HepG2 (cell line): ENCODE measurements around the gene ATG4D. TPM values are rescaled to one million over a fixed set of nuclear protein-coding genes. Genes with fewer than 3 reads are reported as not detected.

Experiments
- FIP1L1 ChIP-seq: fragments of 200-400 bp; formaldehyde crosslinking; IDR thresholded peaks from 2 replicates; pipeline ENCODE4 v1.6.1; 2018; ENCODE audit warnings: low read depth, mild to moderate bottlenecking, low read length, moderate library complexity, borderline replicate concordance; ENCODE audit not compliant: insufficient read depth
- FOSL2 ChIP-seq: sonication (generic); formaldehyde crosslinking; IDR thresholded peaks from 2 replicates; pipeline ENCODE4 v1.4.0; 2020; ENCODE audit warnings: missing genetic modification reagents
- GZF1 ChIP-seq: sonication (generic); formaldehyde crosslinking; IDR thresholded peaks from 2 replicates; pipeline ENCODE4 v1.5.1; 2020; ENCODE audit warnings: mild to moderate bottlenecking, missing genetic modification reagents
- HNF1A ChIP-seq, 2 experiments: sonication (generic) in 1 of 2; formaldehyde crosslinking in 1 of 2; IDR thresholded peaks; 2 replicates each; pipeline versions ENCODE4 v1.4.0 to v1.6.1; 2016 to 2020; ENCODE audit warnings: borderline replicate concordance in 1 of 2, low read depth in 1 of 2, mild to moderate bottlenecking in 1 of 2, missing genetic modification reagents in 1 of 2
- IKZF5 ChIP-seq: IDR thresholded peaks from 2 replicates; pipeline ENCODE4 v1.6.1; 2018; ENCODE audit warnings: missing genetic modification reagents, mild to moderate bottlenecking, missing compliant biosample characterization
- KLF6 ChIP-seq: IDR thresholded peaks from 2 replicates; pipeline ENCODE4 v1.8.0; 2016; ENCODE audit warnings: missing biosample characterization, missing genetic modification reagents
- MLXIP ChIP-seq: sonication (generic); formaldehyde crosslinking; IDR thresholded peaks from 2 replicates; pipeline ENCODE4 v1.9.0; 2021; ENCODE audit warnings: missing genetic modification reagents, borderline replicate concordance
- NR2C2 ChIP-seq: sonication (generic); formaldehyde crosslinking; IDR thresholded peaks from 2 replicates; pipeline ENCODE4 v1.4.0; 2020; ENCODE audit warnings: missing genetic modification reagents, mild to moderate bottlenecking, moderate library complexity, borderline replicate concordance
- RBM22 ChIP-seq: fragments of 200-400 bp; formaldehyde crosslinking; optimal IDR thresholded peaks from 2 replicates; pipeline ENCODE3; 2017; ENCODE audit warnings: mild to moderate bottlenecking, low read length, moderate library complexity
- SOX5 ChIP-seq: IDR thresholded peaks from 2 replicates; pipeline ENCODE4 v1.6.1; 2016; ENCODE audit warnings: borderline replicate concordance
- TEF ChIP-seq: sonication (generic); formaldehyde crosslinking; IDR thresholded peaks from 2 replicates; pipeline ENCODE4 v1.5.0; 2020; ENCODE audit warnings: missing genetic modification reagents
- ZBTB3 ChIP-seq: sonication (generic); formaldehyde crosslinking; IDR thresholded peaks from 2 replicates; pipeline ENCODE4 v1.4.0; 2020; ENCODE audit warnings: low read depth, mild to moderate bottlenecking, moderate library complexity, missing genetic modification reagents, borderline replicate concordance
- ZMAT5 ChIP-seq: sonication (generic); formaldehyde crosslinking; IDR thresholded peaks from 2 replicates; pipeline ENCODE4 v1.5.0; 2020; ENCODE audit warnings: mild to moderate bottlenecking, low read depth, missing genetic modification reagents, borderline replicate concordance
- ZNF512 ChIP-seq: sonication (generic); formaldehyde crosslinking; IDR thresholded peaks from 2 replicates; pipeline ENCODE4 v1.4.0; 2020; ENCODE audit warnings: mild to moderate bottlenecking, missing genetic modification reagents
- ZNF547 ChIP-seq: sonication (generic); formaldehyde crosslinking; IDR thresholded peaks from 2 replicates; pipeline ENCODE4 v1.5.1; 2020; ENCODE audit warnings: mild to moderate bottlenecking, missing genetic modification reagents
- ZNF788 ChIP-seq: sonication (generic); formaldehyde crosslinking; IDR thresholded peaks from 2 replicates; pipeline ENCODE4 v1.5.0; 2020; ENCODE audit warnings: mild to moderate bottlenecking, missing genetic modification reagents, borderline replicate concordance
- ZSCAN9 ChIP-seq: IDR thresholded peaks from 2 replicates; pipeline ENCODE4 v1.6.1; 2016; ENCODE audit warnings: borderline replicate concordance
- polyA plus RNA-seq, 8 experiments: library from polyadenylated mRNA; depleted of rRNA in 3 of 8; stranded (reverse) in 7 of 8; unstranded in 1 of 8; fragments of >200 nt; fragmentation: Illumina TruSeq in 4 of 8; extraction: Trizol in 4 of 8; gene quantifications; 2 replicates each; pipeline versions ENCODE4 v1.2.1 to v1.2.3, GENCODE V29; 2011 to 2016; ENCODE audit warnings: low read depth in 4 of 8, missing spikeins in 1 of 8, mixed read lengths in 1 of 8; ENCODE audit not compliant: insufficient read depth in 1 of 8
- total RNA-seq, 5 experiments: library from RNA; depleted of rRNA; stranded (reverse); fragments of >200 nt; fragmentation: Illumina TruSeq; extraction: Trizol; gene quantifications; 2 replicates each; pipeline ENCODE4 v1.2.3, GENCODE V29; 2016; ENCODE audit warnings: low read depth in 1 of 5

Gene ATG4D
- total and polyA plus RNA-seq, 2 of the 13 experiments (the other 11 are each of a cell fraction or from before 2014, with no cell fraction given) = 17.8 to 19.0 TPM

GRCh38 chr19:10602330-10603083 lies 58.8 kb downstream of the ATG4D start (continued):
- no peak for TF ChIP-seq HNF1A (IDR thresholded peaks at IDR 0.05; ENCODE audit: low read depth)
- 0 out of 2 replicates have a peak, but pooled peaks have one; percentile 6 for TF ChIP-seq HNF1A (CRISPR knock-in tag; IDR thresholded peaks at IDR 0.05; ENCODE audit: borderline replicate concordance)
- TF ChIP-seq ZNF512 (CRISPR knock-in tag) = no peak
- TF ChIP-seq MLXIP (CRISPR knock-in tag) = no peak
- no peak for TF ChIP-seq RBM22
- TF ChIP-seq ZBTB3 = no peak
- TF ChIP-seq TEF = no peak
- TF ChIP-seq GZF1 (CRISPR knock-in tag) = no peak
- no peak for TF ChIP-seq FIP1L1
- TF ChIP-seq ZNF547 (CRISPR knock-in tag) = no peak
- no peak for TF ChIP-seq FOSL2 (CRISPR knock-in tag)
- no peak for TF ChIP-seq ZMAT5 (CRISPR knock-in tag)
- no peak for TF ChIP-seq KLF6 (CRISPR knock-in tag)
- TF ChIP-seq SOX5 (CRISPR knock-in tag) = no peak
- no peak for TF ChIP-seq NR2C2
- peak; percentile 35; the same call in 1 of the 2 replicates for TF ChIP-seq ZNF788 (CRISPR knock-in tag)
- TF ChIP-seq IKZF5 (CRISPR knock-in tag) = no peak
- TF ChIP-seq ZSCAN9 (CRISPR knock-in tag) = no peak
